HG03025 (cell line): ENCODE measurements around the gene KCTD15.

Source experiments
- ATAC-seq: cut with Tn5 transposase; IDR thresholded peaks from one replicate; pipeline ENCODE4 v1.9.1; 2021; ENCODE audit warnings: mild to moderate bottlenecking, moderate library complexity; ENCODE audit not compliant: unreplicated experiment, low FRiP score

The KCTD15 gene, protein sequence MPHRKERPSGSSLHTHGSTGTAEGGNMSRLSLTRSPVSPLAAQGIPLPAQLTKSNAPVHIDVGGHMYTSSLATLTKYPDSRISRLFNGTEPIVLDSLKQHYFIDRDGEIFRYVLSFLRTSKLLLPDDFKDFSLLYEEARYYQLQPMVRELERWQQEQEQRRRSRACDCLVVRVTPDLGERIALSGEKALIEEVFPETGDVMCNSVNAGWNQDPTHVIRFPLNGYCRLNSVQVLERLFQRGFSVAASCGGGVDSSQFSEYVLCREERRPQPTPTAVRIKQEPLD

DNA sequence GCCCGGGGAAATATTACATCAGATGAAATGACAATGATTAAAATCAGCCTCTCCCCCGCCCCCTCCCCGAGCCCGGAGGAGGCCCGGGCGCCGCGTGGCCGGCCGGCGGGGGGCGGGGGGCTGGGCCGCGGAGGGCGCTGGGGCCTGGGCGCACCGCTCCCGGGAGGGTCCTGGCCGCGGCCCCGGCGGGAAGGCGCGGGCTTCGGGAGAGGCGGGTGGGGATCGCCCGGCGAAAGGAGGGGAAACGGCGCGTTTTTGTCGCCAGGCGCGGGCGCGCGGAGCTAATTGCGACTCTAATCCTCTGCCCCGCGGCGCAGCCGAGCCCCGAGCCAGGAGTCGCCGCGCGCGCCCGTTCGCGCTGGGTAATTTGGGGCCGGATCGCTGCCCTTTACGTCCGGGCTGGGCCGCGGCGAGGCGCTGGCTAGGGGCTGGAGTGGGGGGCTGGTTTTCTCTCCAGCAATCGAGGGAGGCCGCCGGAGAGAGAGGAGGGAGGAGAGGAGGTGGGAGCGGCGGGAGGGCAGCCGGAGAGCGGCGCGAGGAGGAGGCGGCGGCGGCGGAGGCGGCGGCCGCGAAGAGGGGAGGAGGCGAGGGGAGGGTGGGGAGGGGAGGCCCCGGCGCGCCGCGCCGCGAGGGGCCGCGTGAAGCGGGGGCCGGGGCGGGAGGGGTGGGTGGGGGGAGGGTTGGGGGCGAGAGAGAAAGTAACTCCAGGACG, at the start of gene KCTD15:
Gene KCTD15 (plus strand): TSS at position 707 of the 712 bp plus-strand sequence. CDS start 3,585 bp downstream, outside the sequence.
- no peak for ATAC-seq

DNA sequence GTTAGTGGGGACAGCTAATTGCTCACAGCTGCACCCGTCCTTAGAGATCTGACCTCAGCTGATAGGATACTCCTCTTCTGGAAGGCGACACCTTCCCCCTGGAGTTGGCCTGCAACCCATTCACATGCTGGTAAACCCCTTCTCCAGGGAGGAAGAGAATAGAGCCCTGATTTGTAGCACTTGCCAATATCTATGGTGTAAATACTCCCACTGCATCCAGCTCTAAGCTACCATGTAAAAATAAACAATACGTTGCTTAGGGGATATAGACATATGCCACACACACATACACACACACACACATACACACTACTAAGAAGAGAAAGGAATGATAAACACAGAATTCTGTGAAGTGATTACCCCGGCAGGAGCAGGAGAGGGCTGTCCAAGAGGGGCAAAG, 49.4 kb upstream of the KCTD15 start:
- no peak for ATAC-seq

DNA sequence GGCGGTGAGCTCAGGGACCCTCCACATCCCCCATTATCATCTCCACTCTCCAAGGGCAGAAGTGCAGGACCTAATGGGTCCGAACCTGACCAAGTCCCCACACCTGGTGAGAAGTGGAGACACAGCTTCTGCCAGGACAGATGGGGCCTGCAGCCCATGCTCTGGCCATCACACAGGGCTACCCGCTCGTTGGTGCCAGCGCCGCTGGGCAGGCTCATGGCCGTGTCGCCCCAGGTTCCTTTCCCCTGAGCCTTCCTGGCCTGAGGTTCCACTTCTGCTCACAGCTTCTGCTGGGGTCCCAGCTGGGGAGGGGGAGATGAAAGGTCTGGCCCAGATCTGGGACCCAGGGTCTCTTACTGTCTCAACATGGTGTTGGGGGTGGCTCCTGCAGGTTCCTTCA, 48.4 kb upstream of the KCTD15 start:
- ATAC-seq, result no peak

DNA sequence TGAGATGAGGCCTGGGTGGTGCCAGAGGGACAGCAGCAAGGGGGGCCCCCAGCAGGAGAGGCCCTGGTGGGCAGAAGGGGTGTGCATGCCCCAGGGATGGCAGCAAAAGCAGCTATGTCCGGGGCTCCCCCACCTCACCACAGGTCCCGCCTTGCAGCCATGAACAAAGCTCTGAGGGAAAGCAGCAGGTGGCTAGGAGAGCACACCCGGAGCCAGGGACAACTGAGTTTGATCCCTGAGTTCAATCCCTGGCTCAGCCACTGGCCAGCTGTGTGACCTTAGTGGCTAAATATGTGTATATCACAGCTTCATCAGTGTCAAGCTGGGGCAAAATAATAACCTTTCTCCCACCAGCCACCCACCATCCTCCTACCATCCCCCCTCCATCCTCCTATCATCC, 47.7 kb upstream of the KCTD15 start:
- no peak for ATAC-seq

DNA sequence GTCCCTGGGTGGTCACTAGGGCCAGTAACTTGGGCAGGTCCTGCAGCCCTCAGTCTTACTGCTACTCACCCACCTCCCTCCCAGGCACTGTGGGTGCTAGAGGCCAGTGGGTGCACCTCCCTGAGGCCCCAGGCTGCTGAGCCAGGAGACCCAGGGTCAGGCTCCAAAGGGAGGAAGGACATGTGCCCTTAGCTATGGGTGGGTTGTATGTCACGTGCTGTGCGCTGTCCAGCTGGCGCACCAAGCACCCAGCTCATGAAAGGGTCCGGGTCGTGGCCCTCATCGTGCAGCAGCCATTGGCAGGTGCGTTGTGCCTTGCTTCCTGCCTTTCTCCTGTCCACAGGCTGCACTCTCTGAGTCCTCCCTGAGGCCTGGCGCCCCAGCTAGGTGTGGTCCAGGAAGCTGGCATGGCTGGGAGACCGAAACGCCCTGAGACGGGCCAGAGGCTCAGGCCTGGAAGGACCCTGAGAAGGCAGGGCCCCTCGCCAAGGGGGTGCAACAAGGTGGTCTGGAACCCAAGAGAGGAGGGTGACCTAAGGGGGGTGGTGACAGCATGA, 47.0 kb upstream of the KCTD15 start:
- no peak for ATAC-seq

DNA sequence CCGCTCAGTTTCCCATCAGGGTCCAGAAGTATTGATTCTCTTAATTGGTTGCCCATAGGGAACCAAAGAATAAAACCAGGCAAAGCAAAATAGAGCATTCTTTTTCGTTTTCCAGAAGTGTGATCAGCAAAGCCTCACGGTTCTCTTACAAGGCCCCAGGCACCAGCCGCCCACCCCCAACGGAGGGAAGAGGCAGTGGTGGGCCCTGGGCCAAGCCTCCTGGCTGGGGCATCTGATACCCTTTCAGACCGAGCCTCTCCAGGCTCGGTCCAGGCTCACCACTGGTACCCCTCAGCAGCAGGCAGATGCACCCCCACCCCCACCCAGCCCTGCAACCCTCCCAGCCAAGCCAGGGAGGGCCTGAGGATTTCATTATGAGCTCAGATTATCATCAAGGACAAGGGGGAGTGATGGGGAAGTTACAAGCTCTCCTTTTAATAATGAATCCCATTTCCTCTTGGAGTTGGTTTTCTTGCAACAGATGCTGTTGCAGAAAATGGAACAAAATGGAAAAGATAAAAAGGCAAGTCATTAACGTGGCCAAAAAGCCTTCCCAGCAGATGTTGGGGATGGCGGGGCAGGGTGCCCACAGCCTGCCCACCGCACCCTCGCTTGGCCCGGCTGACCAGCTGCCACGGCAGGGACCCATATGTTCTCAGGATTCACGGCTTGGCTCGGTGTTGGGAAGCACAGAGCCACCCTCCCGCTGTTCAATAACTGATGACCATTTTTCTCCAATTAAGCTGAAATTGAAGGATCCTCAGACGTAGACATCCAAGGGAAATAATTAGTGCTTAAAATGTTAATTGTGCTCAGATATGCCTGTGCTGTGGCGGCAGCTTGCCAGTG, 45.9 kb upstream of the KCTD15 start:
- ATAC-seq, result no peak

DNA sequence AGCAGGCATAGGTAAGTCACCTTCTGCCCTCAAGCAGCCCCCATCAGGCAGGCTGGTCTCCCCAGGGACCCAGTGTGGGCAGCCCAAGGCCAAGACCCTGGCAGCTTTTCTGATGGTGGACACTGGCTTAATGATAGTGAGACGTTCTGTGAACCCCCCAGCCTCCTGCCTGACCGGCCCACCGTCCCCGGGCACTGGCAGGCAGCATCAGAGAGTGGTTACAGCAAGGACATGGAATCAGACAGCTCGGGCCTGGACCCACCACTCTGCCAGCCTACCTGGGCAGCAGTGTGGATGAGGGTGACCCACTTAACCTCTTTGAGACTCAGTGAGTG, 45.3 kb upstream of the KCTD15 start:
- ATAC-seq, result no peak

DNA sequence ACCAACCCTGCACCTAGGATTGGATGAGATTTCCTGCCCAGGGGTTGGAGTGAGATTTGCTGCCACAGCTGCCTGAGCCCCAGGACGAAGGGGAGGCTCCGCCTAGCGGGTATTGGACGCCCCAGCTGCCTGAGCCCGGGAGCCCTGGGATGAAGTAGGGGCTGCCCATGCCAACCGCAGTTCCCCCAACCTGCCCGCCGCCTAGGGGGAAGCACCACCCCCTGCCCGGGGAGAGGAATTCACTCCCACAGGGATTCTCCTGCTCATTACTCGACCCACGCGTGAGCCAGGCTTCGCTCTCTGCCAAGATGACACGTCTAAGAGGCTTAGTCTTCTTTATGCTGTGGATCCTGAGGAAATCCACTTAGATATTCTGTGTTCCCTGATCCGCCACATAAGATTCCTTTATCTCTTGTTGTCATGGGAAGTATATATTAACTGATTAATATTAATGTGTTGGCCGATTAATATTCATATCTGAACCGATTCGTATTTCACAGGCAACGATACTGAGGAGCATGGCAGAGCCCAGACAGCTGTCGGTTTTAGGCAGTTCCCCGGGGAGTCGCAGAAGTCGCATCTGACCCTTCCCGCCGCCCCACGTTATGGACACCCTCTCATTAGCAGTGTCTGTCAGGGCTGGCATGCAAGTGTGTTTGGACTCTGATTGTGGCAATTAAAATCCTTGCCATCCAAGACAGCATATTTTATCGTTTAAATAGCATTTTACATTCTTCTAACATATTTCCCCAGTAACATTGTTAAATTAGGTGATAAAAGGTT, 44.5 kb upstream of the KCTD15 start:
- ATAC-seq, result no peak

DNA sequence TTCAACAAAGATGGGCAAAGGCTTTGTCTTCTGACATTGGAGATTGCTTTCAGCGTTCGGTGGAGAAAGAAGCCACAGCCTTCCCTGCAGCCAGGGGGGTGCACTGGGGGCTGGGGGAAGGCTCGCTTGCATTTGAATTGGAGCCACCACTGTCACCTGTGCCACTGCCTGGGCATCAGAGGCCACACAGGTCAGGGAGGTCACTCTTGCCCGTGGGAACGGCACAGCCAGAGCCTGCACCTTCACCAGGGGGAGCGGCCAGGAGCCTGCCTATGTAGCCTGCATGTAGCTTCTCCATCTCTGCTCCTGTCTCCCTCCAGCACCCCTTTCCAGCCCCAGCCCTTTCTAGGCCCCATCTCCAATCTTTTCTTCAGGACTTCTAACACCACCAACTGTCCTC, 43.7 kb upstream of the KCTD15 start:
- no peak for ATAC-seq

DNA sequence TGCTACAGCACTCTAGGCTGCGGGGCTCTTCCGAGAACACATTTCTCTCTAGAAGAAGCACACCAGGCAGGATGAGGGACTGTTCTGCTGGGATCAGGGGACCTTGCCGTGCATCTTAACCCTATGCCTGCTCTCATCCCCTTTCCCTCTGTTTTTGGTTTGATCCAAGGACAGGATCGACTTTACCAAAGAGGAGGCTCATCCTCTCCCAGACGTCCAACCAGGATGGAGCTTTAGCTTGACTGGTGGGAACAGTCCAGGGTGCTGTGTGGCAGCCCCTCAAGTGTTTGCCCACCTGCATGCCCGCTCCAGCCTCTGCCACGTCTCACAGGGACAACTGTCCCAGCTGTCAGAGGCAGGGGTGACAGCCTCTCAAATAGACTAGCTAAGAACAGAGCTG, 42.3 kb upstream of the KCTD15 start:
- ATAC-seq, result no peak

DNA sequence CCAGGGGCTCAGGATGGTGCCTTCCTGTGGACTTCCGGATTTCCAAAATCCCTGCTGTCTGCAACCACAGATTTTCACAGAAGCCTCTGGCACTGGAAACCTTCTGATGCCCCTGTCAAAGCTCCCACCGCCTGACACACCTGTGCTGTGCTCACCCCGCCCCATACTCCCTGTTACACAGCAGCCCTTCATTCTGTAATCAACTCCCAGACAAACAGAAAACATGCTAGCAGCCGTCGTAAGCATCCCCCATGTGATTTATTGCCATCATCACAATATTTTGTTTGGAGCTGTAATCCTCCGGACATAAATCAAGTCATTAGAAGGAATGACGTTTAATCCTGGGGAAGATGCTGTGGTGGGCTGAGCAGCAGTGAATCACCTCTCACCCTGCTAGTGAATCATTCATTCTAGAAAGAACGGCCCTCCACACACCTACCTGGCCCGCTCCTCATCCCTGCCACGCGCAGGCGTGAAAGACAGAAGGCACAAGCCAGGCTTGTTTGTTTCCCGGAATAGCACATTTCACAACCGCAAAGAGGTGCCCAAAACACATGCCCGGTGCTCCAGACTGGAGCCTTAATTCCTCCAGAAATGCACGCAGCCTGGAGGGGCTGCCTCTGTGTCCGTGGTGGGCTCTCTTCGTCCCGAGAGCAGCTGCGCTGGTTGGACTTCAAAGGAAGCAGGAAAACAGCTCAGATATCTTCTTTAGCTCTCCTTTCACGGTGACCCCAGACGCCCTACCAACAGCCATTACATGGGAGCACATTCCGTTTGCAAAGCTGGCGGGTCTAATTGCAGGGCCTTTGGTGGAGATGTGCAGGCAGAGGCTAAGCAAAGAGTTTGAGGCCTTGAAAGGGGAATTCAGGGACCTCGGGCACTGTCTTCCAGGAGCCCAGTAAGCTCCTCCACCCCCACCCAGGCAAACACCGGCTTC, 41.3 kb upstream of the KCTD15 start:
- no peak for ATAC-seq

DNA sequence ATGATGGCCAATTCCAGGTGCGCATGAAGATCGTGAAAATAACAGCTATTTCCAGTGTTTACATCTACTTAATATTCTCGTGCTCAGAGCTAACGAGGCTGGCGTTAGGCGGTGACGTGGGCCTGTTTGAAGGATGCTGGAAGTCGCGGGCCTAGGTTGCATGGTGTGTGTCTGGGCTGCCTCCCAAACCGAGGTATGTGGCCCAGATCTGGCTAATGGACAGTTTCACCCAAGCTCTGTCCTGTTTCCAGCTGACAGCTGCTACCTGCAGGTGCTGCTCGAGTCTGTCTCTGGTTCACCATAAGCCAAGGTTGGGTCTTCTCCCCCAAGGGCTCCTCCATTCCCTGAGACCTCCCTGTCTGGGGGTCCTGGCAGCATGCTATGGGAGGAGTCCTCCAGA, 40.5 kb upstream of the KCTD15 start:
- no peak for ATAC-seq

DNA sequence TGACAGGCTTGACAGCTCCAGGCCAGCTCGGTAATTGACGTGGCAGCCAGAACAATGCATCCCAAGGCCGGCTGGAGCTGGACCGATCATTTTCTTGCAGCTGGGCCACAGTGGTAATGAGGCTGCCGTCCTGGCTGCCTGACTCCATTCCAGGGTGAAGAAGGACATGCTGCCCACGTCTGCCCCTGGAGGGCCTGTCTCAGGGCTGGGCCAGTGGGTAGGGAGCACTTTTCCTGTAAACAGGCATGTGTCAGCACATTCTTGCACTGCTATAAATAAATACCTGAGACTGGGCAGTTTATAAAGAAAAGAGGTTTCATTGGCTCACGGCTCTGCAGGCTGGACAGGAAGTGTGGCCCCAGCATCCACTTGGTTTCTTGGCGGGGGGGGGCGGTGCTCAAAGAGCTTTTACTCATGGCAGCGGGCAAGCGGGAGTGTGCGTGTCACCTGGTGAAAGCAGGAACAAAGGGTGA, 38.1 kb upstream of the KCTD15 start:
- no peak for ATAC-seq

DNA sequence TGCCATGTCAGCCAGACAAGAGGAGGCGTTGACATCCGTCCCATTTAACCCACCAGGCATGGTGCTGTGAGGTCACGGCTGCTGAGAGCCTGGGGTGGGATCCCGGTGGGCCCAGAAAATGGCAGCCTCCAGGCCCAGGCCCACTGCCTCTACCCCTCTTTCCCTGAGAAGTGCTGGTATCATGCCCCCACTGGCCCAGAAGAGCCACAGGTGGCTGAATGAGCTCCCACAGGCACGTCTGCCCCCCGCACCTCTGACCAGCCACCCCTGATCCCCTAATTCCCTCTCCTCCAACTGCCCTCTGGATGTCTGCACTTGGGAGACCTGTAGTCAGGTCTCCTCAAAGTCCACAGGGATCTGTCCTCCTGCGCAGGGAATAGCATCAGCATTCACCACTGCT, 37.3 kb upstream of the KCTD15 start:
- ATAC-seq, result no peak

DNA sequence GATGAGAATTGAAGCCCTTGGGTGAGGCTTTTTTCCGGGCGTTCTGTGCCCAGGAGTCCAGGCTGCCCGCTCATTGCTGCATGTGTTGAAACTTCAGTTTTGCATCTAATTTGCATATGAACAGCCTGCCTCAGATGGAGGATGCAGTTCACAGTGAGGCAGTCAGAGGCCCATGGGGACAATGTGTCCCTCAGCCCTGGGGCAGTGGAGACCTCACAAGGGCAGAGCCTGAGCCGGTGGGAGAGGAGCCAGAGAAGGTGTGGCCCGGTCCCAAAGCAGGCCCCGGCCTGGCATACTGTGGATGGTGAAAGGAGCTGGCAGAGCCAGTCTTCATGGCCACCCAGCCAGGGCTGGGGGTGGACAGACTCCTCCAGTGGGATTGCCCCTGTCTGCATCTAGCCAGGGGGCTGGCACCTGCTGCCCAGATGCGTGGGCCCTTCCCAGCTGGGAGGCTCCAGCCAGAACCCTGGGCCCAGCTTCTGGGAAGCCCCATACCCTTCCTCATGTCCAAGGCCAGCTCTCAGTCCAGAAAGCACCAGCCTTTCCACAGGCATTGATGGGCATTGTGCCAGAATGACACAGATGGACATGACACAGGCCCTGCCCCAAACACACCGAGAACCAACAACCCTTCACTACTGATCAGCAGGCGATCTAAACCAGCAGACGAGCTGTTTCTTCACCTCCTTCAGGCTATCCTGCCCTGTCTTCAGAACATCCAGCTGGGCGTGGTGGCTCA, 32.9 kb upstream of the KCTD15 start:
- no peak for ATAC-seq

DNA sequence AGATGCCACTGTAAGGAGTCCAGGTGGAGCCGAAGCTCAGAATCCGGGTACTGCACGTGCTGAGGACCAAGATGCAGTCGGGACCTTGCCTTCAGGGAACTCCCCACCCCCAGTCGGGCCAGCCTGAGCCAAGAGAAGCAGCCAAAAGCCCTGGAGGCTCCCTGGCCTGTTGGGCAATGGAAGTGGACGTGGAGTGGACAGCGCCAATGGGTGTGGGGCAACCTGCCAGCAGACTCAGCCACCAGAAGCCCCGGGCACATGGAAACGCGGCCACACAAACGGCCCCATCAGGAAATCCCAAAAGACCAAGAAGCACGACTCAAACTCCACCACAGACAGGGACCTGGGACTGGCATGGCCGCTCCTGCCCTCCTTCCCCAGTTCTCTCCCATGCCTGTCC, 30.0 kb upstream of the KCTD15 start:
- no peak for ATAC-seq

DNA sequence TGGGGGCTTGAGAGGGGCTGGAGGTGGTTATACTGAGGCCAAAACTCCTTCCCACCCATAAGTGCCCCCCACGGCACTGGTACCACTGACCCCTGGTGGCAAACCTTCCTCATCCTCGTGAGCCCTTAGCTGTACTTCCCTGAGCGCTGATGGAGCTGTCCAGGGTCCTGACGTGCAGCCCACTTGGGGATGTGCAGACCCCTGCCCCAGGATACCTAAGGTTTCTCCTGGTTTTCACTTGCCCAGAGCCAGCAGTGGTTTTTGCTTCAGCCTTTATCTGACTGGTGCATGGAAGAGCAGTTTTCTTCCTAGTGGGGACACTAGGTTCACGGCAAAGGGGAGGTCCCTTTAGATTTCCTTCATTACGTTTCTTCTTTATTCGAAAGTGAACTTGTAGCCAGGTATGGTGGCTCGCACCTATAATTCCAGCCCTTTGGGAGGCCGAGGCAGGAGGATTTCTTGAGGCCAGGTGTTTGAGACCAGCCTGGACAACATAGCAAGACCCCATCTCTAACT, 28.7 kb upstream of the KCTD15 start:
- ATAC-seq, result no peak

DNA sequence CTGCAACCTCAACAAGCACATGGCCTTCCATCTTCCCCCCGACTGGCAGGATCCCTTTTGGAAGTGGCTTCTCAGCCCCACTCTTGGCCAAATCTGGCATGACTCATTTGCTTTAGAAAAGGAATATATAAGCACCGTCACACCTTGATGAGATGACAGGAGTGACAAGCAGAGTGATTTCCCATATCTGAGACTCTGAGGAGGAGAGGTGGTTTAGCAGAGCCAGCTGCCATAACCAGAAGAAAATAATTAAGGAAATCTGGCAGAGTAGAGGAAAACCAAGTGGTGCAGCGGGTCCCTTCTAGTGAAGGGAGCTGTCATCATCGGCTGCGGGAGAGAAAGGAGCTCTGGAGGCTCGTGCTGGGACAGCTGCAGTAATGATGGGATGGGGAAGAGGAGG, 27.5 kb upstream of the KCTD15 start:
- ATAC-seq, result no peak
